Activated B cell treated with CpG ODN at 0.5 μM for 24 hours (primary cell): ENCODE results near the gene VSTM5. TPM values are rescaled to one million over a fixed set of nuclear protein-coding genes. Genes with fewer than 3 reads are reported as not detected.
"Not testable (repeated sequence)": the region's sequence is repeated elsewhere in the genome, so short reads cannot be mapped to it uniquely, and the experiment has no call there.

Experiments
- ATAC-seq: fragments of 200-7000 bp; cut with Tn5 transposase; one replicate; pipeline ENCODE4 v1.10.0; 2021; ENCODE audit warnings: low read depth, mild to moderate bottlenecking, moderate library complexity
- CTCF ChIA-PET: fragments of 350-600 bp; sonication (Branson Sonifier 250); formaldehyde crosslinking; loops from one replicate; lab custom pipeline; 2021; ENCODE audit warnings: antibody characterized with exemption; lab: Charles Lee
- POLR2A ChIA-PET: fragments of 350-600 bp; sonication (Branson Sonifier 250); formaldehyde crosslinking; loops from one replicate; lab custom pipeline; 2021; ENCODE audit warnings: antibody characterized with exemption; lab: Charles Lee
- DNase-seq: peaks from one replicate; pipeline ENCODE4 v3.0.0; 2022
- H3K27ac Mint-ChIP-seq: one replicate; pipeline ENCODE4 v1.8.0; 2020; ENCODE audit warnings: mixed read lengths
- H3K27me3 Mint-ChIP-seq: one replicate; pipeline ENCODE4 v1.8.0; 2021; ENCODE audit warnings: mixed read lengths
- H3K36me3 Mint-ChIP-seq: one replicate; pipeline ENCODE4 v1.8.0; 2021; ENCODE audit warnings: low read depth, mixed read lengths
- H3K4me1 Mint-ChIP-seq: one replicate; pipeline ENCODE4 v1.8.0; 2021; ENCODE audit warnings: mixed read lengths
- H3K4me3 Mint-ChIP-seq: one replicate; pipeline ENCODE4 v1.8.0; 2020; ENCODE audit warnings: mild to moderate bottlenecking, mixed read lengths
- H3K9me3 Mint-ChIP-seq: one replicate; pipeline ENCODE4 v1.8.0; 2020; ENCODE audit warnings: mixed read lengths
- intact Hi-C: fragments of 100-400 bp; cut with micrococcal nuclease; formaldehyde crosslinking; loops from one replicate; pipeline ENCODE4 v1.15.1; 2024
- total RNA-seq: library from RNA; stranded (reverse); gene quantifications from 2 replicates; pipeline ENCODE4 v1.2.3, GENCODE V29; 2022
- TF ChIP-seq, protein P1 (sequence below): fragments of 200-600 bp; IDR thresholded peaks from one replicate; pipeline ENCODE4 v1.8.0; 2022; ENCODE audit warnings: antibody characterized with exemption, mild to moderate bottlenecking

VSTM5 gene
- total RNA-seq, 1 donor from 2014 or later = not detected

DNA sequence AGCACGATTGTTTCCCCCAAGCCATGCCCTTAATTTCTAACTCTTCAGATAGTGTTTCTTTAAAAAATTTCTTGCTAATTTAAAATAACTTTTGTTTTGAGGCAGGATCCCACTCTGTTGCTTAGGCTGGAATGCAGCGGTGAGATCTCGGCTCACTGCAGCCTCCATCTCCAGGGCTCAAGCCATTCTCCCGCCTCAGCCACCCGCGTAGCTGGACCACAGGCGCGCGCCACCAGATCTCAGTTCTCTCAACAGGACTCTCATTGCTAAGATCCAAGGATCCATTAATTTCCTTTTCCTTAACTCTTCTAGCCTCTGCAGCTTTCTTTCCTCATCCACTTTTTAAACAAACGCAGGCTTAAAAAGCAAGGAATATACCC lies 66.7 kb downstream of the VSTM5 start:
- Mint-ChIP-seq H3K27me3 (no peaks in the 10 kb centered on the region), H3K4me1 (peaks cover 40% of the 10 kb centered on the region), H3K36me3 (peaks cover 33% of the 10 kb centered on the region), H3K9me3 (no peaks in the 10 kb centered on the region), H3K27ac (peak overlapping the region; percentile 90), H3K4me3 (peak overlapping the region; percentile 99)
- ChIA-PET CTCF (interaction anchor here (0.7 to 1.3 kb wide), 5 partner anchors 11 to 549 kb away, joined by 3 to 20 read pairs (median 3); partner anchors contain the start of genes C11orf54 and TAF1D), POLR2A (interaction anchor here (0.6 to 3.1 kb wide), 15 partner anchors 9 to 1448 kb away, joined by 3 to 148 read pairs (median 5); partner anchors contain the start of genes C11orf54, CEP295, CWC15 and KDM4D)
- TF ChIP-seq, protein P1, sequence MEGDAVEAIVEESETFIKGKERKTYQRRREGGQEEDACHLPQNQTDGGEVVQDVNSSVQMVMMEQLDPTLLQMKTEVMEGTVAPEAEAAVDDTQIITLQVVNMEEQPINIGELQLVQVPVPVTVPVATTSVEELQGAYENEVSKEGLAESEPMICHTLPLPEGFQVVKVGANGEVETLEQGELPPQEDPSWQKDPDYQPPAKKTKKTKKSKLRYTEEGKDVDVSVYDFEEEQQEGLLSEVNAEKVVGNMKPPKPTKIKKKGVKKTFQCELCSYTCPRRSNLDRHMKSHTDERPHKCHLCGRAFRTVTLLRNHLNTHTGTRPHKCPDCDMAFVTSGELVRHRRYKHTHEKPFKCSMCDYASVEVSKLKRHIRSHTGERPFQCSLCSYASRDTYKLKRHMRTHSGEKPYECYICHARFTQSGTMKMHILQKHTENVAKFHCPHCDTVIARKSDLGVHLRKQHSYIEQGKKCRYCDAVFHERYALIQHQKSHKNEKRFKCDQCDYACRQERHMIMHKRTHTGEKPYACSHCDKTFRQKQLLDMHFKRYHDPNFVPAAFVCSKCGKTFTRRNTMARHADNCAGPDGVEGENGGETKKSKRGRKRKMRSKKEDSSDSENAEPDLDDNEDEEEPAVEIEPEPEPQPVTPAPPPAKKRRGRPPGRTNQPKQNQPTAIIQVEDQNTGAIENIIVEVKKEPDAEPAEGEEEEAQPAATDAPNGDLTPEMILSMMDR = no peak
- DNase-seq (no peak), ATAC-seq (peak; percentile 37)
- intact Hi-C loops = loop anchor here (1.0 to 10.0 kb wide), 8 partner anchors 43 to 1189 kb away; partner anchors contain the start of genes C11orf54, CEP295, CWC15 and KDM4D

DNA sequence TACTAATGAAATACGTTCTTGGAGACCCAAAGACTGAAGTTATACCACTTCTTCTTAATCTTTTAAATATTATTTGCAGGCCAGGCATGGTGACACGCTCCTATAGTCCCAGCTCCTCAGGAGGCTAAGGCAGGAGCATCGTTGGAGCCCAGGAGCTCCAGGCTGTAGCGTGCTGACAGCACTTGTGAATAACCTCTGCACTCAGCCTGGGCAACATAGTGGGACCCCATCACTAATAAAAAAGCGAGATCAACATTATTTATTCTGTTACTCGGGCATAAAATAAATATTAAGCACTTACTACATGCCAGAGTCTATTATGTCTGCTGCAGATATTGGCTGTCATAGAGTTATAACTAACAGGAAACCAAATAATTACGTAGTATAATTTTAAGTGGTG lies 67.1 kb downstream of the VSTM5 start:
- peaks cover 31% of the 10 kb centered on the region for H3K36me3 Mint-ChIP-seq
- POLR2A ChIA-PET = interaction anchor here (1.1 to 3.1 kb wide), 9 partner anchors 36 to 1448 kb away, joined by 3 to 148 read pairs (median 5); partner anchors contain the start of genes C11orf54, CWC15, KDM4D and PANX1
- no peak for DNase-seq
- H3K27me3 Mint-ChIP-seq = no peaks in the 10 kb centered on the region
- peaks cover 40% of the 10 kb centered on the region for H3K4me1 Mint-ChIP-seq
- H3K4me3 Mint-ChIP-seq = peak overlapping the region; percentile 99
- CTCF ChIA-PET = interaction anchor here (0.7 to 1.3 kb wide), 2 partner anchors 42 to 44 kb away, joined by 3 to 20 read pairs; partner anchors contain the start of genes C11orf54 and TAF1D
- no peaks in the 10 kb centered on the region for H3K9me3 Mint-ChIP-seq
- peak overlapping the region; percentile 90 for H3K27ac Mint-ChIP-seq
- TF ChIP-seq, protein P1 = no peak
- intact Hi-C loops = loop anchor here (2.0 to 10.0 kb wide), 3 partner anchors 241 to 1189 kb away; partner anchors contain the start of genes CWC15, KDM4D and SMCO4
- no peak for ATAC-seq

DNA sequence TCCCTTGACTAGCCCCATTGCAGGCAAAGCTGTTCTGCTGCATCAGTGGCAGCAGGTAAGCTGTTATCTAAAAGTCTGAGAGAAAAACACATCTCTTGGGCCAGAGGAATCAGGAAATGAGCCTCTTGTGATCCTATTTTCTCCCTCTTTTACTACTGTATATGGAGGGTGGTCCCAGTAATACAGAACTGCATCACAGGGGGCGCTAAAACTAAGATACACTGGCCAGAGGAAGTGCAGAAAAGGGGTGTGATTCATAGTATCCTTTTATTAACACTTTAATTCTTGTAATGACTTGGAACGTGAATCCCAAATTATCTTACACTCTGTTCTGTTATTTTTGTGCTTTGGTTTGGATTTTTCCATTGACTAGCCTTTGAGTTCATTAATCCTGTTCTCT lies 75.1 kb downstream of the VSTM5 start:
- no peaks in the 10 kb centered on the region for H3K9me3 Mint-ChIP-seq
- no peak overlapping the region for H3K4me3 Mint-ChIP-seq
- TF ChIP-seq, protein P1 = no peak
- DNase-seq (no peak), ATAC-seq (no peak)
- no peaks in the 10 kb centered on the region for H3K27me3 Mint-ChIP-seq
- ChIA-PET POLR2A (no interaction called here), CTCF (no interaction called here)
- H3K4me1 Mint-ChIP-seq = no peaks in the 10 kb centered on the region
- intact Hi-C loops = no loop called here
- H3K36me3 Mint-ChIP-seq = peaks cover 1% of the 10 kb centered on the region
- H3K27ac Mint-ChIP-seq = no peak overlapping the region

DNA sequence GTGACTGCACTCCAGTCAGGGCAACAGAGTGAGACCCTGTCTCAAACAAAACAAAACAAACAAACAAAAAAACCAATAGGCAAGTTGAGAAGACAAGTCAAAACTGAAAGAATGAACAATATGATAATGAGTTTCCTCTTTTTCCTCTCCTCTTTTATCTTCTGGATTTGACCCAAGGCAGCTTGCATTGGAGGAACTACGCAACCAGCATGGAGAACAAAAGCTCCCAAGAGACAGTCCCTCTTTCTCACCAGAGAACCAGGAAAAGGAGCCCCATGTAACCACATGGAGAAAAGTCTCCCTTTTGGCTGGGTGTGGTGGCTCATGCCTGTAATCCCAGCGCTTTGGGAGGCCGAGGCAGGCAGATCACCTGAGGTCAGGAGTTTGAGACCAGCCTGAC lies 75.9 kb downstream of the VSTM5 start:
- intact Hi-C loops, H3K4me1 Mint-ChIP-seq, H3K27ac Mint-ChIP-seq, DNase-seq, POLR2A ChIA-PET, CTCF ChIA-PET, H3K36me3 Mint-ChIP-seq, H3K27me3 Mint-ChIP-seq, H3K9me3 Mint-ChIP-seq, H3K4me3 Mint-ChIP-seq, ATAC-seq: not testable (repeated sequence)

DNA sequence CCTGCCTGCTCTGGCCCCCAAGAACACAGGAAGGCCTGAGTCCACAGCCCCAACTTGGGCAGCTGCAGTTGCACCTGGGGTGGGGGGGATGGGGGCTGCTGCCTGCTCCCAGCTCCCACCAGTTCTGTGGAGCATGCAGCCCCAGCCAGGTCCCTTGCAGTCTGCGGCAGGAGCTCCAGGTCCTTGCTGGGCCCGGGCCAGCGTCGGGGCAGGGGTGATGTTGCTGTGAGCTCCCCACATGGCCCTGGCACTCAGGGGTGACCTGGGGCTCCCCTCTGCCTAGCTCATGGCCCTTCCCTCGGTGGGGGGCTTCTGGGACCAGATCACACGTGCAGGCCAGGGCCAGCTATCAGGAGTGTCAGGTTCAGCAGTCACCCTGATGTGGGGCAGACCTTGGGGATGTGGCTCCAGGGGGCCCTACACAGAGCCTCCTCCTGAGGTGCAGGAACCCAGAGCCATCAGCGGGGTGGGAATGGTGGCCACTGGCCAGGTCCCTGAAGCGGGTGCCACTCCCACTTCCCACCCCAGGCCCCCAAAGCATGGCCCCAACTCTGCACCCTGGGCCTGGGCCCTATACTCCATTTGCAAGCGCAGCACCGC lies 76.7 kb downstream of the VSTM5 start:
- Mint-ChIP-seq H3K36me3 (peaks cover 1% of the 10 kb centered on the region), H3K27ac (no peak overlapping the region), H3K9me3 (no peaks in the 10 kb centered on the region), H3K4me1 (no peaks in the 10 kb centered on the region), H3K27me3 (no peaks in the 10 kb centered on the region), H3K4me3 (no peak overlapping the region)
- ATAC-seq (no peak), DNase-seq (no peak)
- intact Hi-C loops = no loop called here
- TF ChIP-seq, protein P1 = no peak
- ChIA-PET CTCF (no interaction called here), POLR2A (interaction anchor here (0.6 kb wide), 1 partner anchor 403 kb away, joined by 3 read pairs; no protein-coding TSS in a partner anchor)
